HEK293 (cell line): ENCODE measurements around the gene NAA80.

Experiments
- BCL11A ChIP-seq: fragments of 450-650 bp; formaldehyde crosslinking; IDR thresholded peaks from 2 replicates; pipeline ENCODE4 v1.5.1; 2016; ENCODE audit warnings: low read depth, missing biosample characterization, missing genetic modification characterization
- BCL6B ChIP-seq: fragments of 450-650 bp; formaldehyde crosslinking; IDR thresholded peaks from 2 replicates; pipeline ENCODE4 v1.5.1; 2017; ENCODE audit warnings: missing biosample characterization, missing genetic modification characterization
- CTCF ChIP-seq: fragments of 450-650 bp; formaldehyde crosslinking; IDR thresholded peaks from 2 replicates; pipeline ENCODE4 v1.5.1; 2016; ENCODE audit warnings: missing biosample characterization, missing genetic modification characterization
- EGR2 ChIP-seq: fragments of 450-650 bp; formaldehyde crosslinking; IDR thresholded peaks from 2 replicates; pipeline ENCODE4 v1.5.1; 2016; ENCODE audit warnings: low read depth, missing biosample characterization, missing genetic modification characterization
- HIC1 ChIP-seq: fragments of 450-650 bp; formaldehyde crosslinking; IDR thresholded peaks from 2 replicates; pipeline ENCODE4 v1.5.1; 2016; ENCODE audit warnings: missing biosample characterization, missing genetic modification characterization
- IKZF3 ChIP-seq: fragments of 450-650 bp; IDR thresholded peaks from 2 replicates; pipeline ENCODE4 v1.5.0; 2018; ENCODE audit warnings: missing biosample characterization, mild to moderate bottlenecking, missing genetic modification characterization, moderate library complexity
- KLF7 ChIP-seq: fragments of 450-650 bp; formaldehyde crosslinking; IDR thresholded peaks from 2 replicates; pipeline ENCODE4 v1.5.1; 2016; ENCODE audit warnings: missing biosample characterization, missing genetic modification characterization, borderline replicate concordance
- KLF9 ChIP-seq: fragments of 450-650 bp; formaldehyde crosslinking; IDR thresholded peaks from 2 replicates; pipeline ENCODE4 v1.5.1; 2016; ENCODE audit warnings: missing biosample characterization, missing genetic modification characterization, low read depth
- OVOL3 ChIP-seq: fragments of 450-650 bp; formaldehyde crosslinking; IDR thresholded peaks from 2 replicates; pipeline ENCODE4 v1.5.1; 2016; ENCODE audit warnings: missing biosample characterization, missing genetic modification characterization
- SALL2 ChIP-seq: fragments of 450-650 bp; formaldehyde crosslinking; IDR thresholded peaks from 2 replicates; pipeline ENCODE4 v1.5.0; 2017; ENCODE audit warnings: missing biosample characterization, mild to moderate bottlenecking, missing genetic modification characterization, borderline replicate concordance
- SP3 ChIP-seq: fragments of 450-650 bp; formaldehyde crosslinking; IDR thresholded peaks from 2 replicates; pipeline ENCODE4 v1.5.1; 2016; ENCODE audit warnings: missing biosample characterization, missing genetic modification characterization
- YY1 ChIP-seq: fragments of 450-650 bp; formaldehyde crosslinking; IDR thresholded peaks from 2 replicates; pipeline ENCODE4 v1.5.1; 2018; ENCODE audit warnings: missing biosample characterization, missing genetic modification characterization
- ZBTB20 ChIP-seq: fragments of 450-650 bp; formaldehyde crosslinking; IDR thresholded peaks from 2 replicates; pipeline ENCODE4 v1.5.1; 2016; ENCODE audit warnings: missing biosample characterization, missing genetic modification characterization
- ZBTB6 ChIP-seq: fragments of 450-650 bp; formaldehyde crosslinking; IDR thresholded peaks from 2 replicates; pipeline ENCODE4 v1.5.1; 2017; ENCODE audit warnings: missing biosample characterization, missing genetic modification characterization
- ZFHX2 ChIP-seq: fragments of 450-650 bp; formaldehyde crosslinking; conservative IDR thresholded peaks from 2 replicates; pipeline ENCODE4 v1.5.1; 2016; ENCODE audit warnings: missing biosample characterization, missing genetic modification characterization
- ZNF223 ChIP-seq: fragments of 450-650 bp; formaldehyde crosslinking; IDR thresholded peaks from 2 replicates; pipeline ENCODE4 v1.5.1; 2016; ENCODE audit warnings: missing biosample characterization, missing genetic modification characterization
- ZNF248 ChIP-seq: fragments of 450-650 bp; formaldehyde crosslinking; IDR thresholded peaks from 2 replicates; pipeline ENCODE4 v1.5.1; 2017; ENCODE audit warnings: missing biosample characterization, missing genetic modification characterization
- ZNF354C ChIP-seq: fragments of 450-650 bp; formaldehyde crosslinking; IDR thresholded peaks from 2 replicates; pipeline ENCODE4 v1.5.1; 2016; ENCODE audit warnings: missing biosample characterization, missing genetic modification characterization, low read depth, borderline replicate concordance
- ZNF660 ChIP-seq: fragments of 450-650 bp; IDR thresholded peaks from 2 replicates; pipeline ENCODE4 v1.5.1; 2018; ENCODE audit warnings: missing biosample characterization, mild to moderate bottlenecking, missing genetic modification characterization
- ZNF664 ChIP-seq: fragments of 450-650 bp; formaldehyde crosslinking; IDR thresholded peaks from 2 replicates; pipeline ENCODE4 v1.5.1; 2016; ENCODE audit warnings: missing biosample characterization, missing genetic modification characterization
- ZNF76 ChIP-seq: fragments of 450-650 bp; formaldehyde crosslinking; IDR thresholded peaks from 2 replicates; pipeline ENCODE4; 2016; ENCODE audit warnings: low read depth, missing biosample characterization, missing genetic modification characterization, borderline replicate concordance
- ZSCAN30 ChIP-seq: fragments of 450-650 bp; IDR thresholded peaks from 2 replicates; pipeline ENCODE4 v1.5.1; 2018; ENCODE audit warnings: missing biosample characterization, mild to moderate bottlenecking, missing genetic modification characterization, moderate library complexity
- TF ChIP-seq, protein P1 (sequence below): fragments of 450-650 bp; formaldehyde crosslinking; IDR thresholded peaks from 2 replicates; pipeline ENCODE4 v1.5.1; 2016; ENCODE audit warnings: missing biosample characterization, missing genetic modification characterization
- TF ChIP-seq, protein P2 (sequence below): fragments of 450-650 bp; formaldehyde crosslinking; IDR thresholded peaks from 2 replicates; pipeline ENCODE4 v1.5.1; 2017; ENCODE audit warnings: missing biosample characterization, missing genetic modification characterization
- TF ChIP-seq, protein P3 (sequence below): fragments of 450-650 bp; formaldehyde crosslinking; IDR thresholded peaks from 2 replicates; pipeline ENCODE4 v1.5.1; 2016; ENCODE audit warnings: missing biosample characterization, missing genetic modification characterization

The NAA80 gene

DNA sequence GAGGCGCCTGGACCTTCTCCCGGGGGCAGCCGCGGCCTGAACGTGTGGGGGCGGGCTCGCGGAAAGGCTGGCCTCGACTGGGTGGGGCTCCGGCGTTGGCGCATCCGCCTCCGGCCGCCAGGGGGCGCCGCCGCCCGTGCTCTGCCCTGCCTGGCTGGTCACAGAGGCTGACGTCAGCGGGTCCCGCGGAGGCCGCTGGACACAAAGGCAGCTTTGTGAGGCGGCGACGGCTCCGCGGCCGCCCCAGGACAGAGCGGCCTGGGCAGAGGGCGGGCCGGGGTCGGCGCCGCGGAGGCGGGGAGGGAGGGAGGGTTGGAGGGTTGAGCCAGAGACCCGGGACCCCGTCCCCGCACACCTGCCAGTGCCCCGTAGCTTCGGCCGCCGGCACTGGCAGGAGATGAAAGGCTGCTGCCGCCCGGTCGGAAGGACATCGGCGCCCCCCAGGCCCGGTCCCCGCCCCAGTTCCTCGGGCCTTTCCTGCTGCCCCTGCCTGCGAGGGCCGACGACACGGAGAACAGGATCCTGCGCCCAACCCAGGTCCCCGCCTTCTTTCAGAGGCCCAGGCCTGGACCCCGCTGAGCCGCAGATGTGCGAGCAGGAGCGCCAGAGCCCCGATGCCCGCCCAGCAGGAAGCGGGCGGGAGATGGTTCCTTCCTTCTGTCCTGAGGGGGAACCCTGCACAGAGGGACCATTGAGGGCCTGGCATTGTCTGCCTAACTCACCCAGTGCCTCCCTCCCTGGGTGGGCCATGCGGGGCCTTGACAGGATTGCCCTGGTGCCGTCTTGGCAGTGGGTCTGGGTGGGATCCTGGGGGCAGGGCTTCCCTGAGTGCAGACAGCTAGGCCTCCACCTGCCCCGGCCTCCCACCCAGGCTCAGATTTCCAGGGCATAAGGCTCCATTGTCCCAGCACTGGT, 38.9 kb downstream of the NAA80 start (continued):
- TF ChIP-seq CTCF (tag by site-specific recombination): peak; percentile 75; the same call in 1 of the 2 replicates
- peak; percentile 59; the same call in 1 of the 2 replicates for TF ChIP-seq ZNF660 (tag by site-specific recombination)
- TF ChIP-seq ZNF76 (tag by site-specific recombination): 0 out of 2 replicates have a peak, but pooled peaks have one; percentile 23
- no peak for TF ChIP-seq SALL2
- TF ChIP-seq ZSCAN30 (tag by site-specific recombination): peak; percentile 95
- TF ChIP-seq KLF9 (tag by site-specific recombination): peak; percentile 26; the same call in 1 of the 2 replicates
- TF ChIP-seq KLF7: no peak
- TF ChIP-seq HIC1: peak; percentile 81
- no peak for TF ChIP-seq IKZF3 (tag by site-specific recombination)
- TF ChIP-seq ZNF354C (tag by site-specific recombination): no peak
- TF ChIP-seq SP3: peak; percentile 49
- peak; percentile 42; the same call in 1 of the 2 replicates for TF ChIP-seq ZBTB6 (tag by site-specific recombination)
- TF ChIP-seq BCL11A (tag by site-specific recombination): no peak
- peak; percentile 36; the same call in 1 of the 2 replicates for TF ChIP-seq EGR2
- TF ChIP-seq, protein P1, sequence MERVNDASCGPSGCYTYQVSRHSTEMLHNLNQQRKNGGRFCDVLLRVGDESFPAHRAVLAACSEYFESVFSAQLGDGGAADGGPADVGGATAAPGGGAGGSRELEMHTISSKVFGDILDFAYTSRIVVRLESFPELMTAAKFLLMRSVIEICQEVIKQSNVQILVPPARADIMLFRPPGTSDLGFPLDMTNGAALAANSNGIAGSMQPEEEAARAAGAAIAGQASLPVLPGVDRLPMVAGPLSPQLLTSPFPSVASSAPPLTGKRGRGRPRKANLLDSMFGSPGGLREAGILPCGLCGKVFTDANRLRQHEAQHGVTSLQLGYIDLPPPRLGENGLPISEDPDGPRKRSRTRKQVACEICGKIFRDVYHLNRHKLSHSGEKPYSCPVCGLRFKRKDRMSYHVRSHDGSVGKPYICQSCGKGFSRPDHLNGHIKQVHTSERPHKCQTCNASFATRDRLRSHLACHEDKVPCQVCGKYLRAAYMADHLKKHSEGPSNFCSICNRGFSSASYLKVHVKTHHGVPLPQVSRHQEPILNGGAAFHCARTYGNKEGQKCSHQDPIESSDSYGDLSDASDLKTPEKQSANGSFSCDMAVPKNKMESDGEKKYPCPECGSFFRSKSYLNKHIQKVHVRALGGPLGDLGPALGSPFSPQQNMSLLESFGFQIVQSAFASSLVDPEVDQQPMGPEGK (tag by site-specific recombination): peak; percentile 76
- TF ChIP-seq ZNF223 (tag by site-specific recombination): no peak
- no peak for TF ChIP-seq ZNF248 (tag by site-specific recombination)
- no peak for TF ChIP-seq ZNF664 (tag by site-specific recombination)
- 0 out of 2 replicates have a peak, but pooled peaks have one; percentile 12 for TF ChIP-seq YY1 (tag by site-specific recombination)
- TF ChIP-seq OVOL3 (tag by site-specific recombination): no peak
- TF ChIP-seq, protein P2, sequence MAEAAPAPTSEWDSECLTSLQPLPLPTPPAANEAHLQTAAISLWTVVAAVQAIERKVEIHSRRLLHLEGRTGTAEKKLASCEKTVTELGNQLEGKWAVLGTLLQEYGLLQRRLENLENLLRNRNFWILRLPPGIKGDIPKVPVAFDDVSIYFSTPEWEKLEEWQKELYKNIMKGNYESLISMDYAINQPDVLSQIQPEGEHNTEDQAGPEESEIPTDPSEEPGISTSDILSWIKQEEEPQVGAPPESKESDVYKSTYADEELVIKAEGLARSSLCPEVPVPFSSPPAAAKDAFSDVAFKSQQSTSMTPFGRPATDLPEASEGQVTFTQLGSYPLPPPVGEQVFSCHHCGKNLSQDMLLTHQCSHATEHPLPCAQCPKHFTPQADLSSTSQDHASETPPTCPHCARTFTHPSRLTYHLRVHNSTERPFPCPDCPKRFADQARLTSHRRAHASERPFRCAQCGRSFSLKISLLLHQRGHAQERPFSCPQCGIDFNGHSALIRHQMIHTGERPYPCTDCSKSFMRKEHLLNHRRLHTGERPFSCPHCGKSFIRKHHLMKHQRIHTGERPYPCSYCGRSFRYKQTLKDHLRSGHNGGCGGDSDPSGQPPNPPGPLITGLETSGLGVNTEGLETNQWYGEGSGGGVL (tag by site-specific recombination): peak; percentile 55; the same call in 1 of the 2 replicates
- no peak for TF ChIP-seq BCL6B (tag by site-specific recombination)
- TF ChIP-seq ZFHX2: peak; percentile 77
- TF ChIP-seq, protein P3, sequence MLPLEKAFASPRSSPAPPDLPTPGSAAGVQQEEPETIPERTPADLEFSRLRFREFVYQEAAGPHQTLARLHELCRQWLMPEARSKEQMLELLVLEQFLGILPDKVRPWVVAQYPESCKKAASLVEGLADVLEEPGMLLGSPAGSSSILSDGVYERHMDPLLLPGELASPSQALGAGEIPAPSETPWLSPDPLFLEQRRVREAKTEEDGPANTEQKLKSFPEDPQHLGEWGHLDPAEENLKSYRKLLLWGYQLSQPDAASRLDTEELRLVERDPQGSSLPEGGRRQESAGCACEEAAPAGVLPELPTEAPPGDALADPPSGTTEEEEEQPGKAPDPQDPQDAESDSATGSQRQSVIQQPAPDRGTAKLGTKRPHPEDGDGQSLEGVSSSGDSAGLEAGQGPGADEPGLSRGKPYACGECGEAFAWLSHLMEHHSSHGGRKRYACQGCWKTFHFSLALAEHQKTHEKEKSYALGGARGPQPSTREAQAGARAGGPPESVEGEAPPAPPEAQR (tag by site-specific recombination): no peak
- peak; percentile 72 for TF ChIP-seq ZBTB20 (tag by site-specific recombination)
